NCI-H446 treated with DMSO at 0.1 percent for 48 hours (cell line): ENCODE measurements around the gene DPP6.

Experiments used
- DNase-seq: peaks from one replicate; lab custom pipeline; 2025; lab: John Stamatoyannopoulos, UW

The DPP6 gene

DNA sequence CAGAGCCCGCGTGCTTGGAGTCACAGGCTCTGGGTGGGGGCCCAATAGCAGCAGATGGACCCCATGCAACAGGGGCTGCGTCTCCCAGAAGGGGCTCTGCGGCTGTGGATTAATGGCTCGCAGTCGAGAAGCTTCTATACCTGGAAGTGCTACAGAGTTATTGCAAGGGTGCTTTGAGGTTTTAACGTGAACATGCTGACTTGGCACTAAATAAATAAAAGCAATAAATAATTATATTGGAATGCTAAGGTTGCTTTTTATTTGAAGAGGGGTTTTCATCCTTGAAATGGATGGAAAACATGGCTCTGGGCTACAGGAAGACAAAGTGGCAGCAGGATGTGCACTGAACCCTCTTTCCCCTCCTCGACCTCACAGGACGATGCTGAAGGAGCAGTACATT lies 828.3 kb downstream of the DPP6 start:
- DNase-seq: no peak

DNA sequence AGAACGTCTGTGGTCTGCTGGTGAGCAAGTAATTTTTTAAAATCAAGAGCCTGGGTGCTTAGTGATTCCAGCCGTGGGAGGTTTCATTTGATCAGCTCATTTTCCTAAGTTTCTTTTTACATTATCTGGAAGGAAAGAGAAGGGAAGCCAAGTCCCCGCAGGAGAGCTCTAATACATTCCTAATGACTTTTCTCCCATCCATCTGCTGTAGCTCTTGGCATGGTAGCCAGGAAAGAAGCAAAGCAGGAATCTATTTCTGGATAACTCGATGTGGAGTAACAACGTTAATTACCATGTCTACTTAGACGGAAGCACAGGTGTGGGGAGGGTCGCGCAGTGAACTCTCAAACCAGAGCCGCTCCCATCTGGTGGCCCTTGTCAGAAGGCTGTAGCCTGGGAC lies 828.8 kb downstream of the DPP6 start:
- DNase-seq: no peak

DNA sequence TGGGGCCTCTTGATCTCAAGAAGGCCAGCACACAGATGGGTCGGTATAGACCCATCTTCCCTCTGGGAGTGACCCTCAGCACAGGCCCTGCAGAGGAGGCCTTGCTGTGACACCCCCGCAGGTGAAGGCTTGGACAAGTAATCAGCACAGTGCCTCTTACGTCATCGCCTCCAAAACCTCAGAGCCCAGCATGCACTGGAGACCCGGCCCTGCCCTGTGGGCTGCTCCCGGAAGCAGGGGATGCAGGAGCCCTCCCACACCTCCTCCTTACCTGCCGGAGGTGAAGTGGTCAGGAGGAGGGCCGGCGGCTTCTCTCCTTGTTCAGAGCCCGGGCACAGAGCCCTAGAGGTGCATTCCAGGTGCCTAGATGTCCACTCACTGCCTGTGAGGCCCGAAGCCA lies 829.3 kb downstream of the DPP6 start:
- DNase-seq: no peak

GRCh38 chr7:154882931-154883474 lies 830.8 kb downstream of the DPP6 start:
- no peak for DNase-seq

GRCh38 chr7:154884348-154884920 lies 832.2 kb downstream of the DPP6 start:
- no peak for DNase-seq

DNA sequence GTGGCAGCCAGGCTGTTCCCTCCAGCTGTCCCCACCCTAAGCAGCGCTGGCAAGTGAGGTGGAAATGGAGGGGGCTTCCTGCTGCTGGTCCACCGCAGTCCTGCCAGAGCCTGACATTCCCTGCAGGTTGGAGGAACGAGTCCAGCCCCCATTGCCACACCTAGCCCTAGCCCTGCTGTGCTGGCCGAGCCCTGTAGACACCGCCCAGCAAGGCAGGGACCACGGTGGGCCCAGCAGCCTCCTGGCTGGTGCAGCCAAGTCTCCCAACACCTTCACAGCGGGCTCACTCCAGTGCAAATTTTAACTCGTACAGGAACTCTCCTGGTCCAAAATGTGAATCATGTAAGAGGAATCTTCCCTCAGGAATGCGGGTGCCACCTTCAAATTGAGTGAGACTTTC lies 834.4 kb downstream of the DPP6 start:
- DNase-seq: no peak

DNA sequence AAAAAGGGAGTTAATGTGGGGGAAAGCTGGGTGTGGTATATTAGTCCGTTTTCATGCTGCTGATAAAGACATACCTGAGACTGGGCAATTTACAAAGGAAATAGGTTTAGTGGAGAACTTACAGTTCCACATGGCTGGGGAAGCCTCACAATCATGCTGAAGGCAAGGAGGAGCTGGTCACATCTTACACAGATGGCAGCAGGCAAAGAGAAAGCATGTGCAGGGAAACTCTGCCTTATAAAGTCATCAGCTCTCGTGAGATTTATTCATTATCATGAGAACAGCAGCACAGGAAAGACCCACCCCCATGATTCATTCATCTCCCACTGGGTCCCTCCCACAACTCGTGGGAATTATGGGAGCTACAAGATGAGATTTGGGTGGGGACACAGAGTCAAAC lies 836.5 kb downstream of the DPP6 start:
- no peak for DNase-seq

DNA sequence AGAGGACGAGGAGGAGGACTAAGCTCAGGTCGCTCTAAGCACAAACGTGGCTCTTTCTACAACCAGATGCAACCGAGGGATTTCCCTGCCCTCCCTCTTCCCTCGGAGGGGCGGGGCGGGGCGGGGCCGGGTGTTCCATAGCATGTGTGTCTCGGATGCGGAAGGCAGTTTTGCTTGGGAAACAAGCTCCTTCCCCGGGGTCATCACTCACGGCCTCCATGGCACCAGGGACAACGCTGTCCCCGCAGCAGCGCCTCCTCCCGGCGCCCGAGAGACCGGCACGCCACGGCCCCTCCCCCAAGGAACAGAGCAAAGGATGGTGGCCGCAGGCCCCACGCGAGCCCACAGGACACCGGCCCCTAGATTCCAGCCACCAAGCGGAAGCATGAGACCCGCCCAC lies 840.3 kb downstream of the DPP6 start:
- DNase-seq: no peak

DNA sequence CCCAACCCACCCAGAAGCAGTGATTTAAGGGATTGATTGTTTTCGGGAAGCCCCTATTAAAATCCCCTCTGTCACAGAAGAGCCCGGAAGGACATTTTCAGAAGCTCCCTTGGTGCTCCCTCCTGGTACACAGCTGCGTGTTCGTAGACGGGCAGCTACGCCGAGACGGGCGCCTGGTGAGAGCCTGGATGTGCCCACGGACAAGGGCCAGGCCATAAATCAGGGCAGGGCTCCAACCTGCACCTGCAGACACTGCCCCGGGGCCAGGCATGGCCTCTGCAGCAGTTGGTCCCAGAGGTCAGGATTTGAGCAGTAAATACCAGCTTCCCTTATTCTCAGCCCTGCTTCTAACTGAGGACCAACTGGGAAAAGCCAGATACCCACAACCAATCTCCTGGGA lies 843.9 kb downstream of the DPP6 start:
- DNase-seq: no peak

GRCh38 chr7:154898973-154899855 lies 847.0 kb downstream of the DPP6 start:
- DNase-seq: no peak

GRCh38 chr7:154899862-154900261 lies 847.7 kb downstream of the DPP6 start:
- no peak for DNase-seq

DNA sequence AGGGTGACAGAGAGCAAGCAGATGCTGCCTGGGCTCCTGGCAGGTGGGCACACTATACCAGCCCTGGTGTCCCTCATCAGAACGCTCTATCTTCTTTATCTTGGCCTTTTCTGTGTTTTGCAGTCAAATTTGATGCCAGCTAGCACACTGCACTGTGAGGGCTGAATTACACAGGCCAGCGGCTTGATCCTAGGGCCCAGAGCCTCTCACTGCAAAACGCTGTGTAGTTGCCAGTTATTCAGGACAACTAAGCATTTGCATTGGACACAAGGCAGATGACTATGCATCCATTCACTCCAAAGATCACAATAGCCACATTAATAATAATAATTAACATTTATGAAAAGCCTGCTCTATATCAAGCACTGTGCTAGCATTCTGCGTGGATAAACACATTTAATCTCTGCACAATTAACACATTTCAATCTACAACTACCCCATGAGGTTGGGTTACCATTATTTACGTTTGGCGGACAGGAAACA lies 850.4 kb downstream of the DPP6 start:
- DNase-seq: no peak

DNA sequence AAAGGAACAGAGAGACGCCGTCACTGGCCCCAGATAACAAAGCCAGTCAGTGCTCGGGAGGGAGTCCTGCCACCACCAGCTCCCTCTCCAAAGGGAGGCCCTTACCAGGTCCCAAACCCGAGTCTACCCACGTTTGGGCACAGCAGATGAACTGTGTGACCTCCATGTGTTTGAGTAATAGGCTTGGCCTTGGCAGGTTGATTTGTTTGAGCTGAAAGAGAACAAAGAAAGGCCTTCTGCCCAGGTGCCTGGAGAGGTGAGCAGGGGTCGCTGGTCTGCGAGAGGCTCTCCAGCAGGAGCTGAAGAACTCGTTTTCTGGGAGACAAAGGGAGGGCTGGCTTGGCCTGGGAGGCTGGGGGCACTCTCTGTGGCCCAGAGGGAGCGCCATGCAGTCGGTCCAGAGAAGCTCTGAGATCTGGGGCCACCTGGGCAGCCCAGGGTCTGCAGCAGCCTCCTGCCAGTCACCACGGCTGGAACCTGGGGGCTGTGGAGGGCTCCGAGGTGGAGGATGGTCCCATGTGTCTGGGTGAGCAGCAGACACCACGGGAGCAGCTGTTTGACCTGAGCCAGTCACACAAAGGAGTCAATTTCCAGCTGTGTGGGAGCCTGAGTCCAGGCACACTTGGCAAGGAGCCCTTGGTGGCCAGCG lies 851.0 kb downstream of the DPP6 start:
- no peak for DNase-seq

GRCh38 chr7:154905146-154905545 lies 852.9 kb downstream of the DPP6 start:
- no peak for DNase-seq

- DNase-seq: no peak
Measured at GRCh38 chr7:154905615-154906014, 853.4 kb downstream of the DPP6 start.

- no peak for DNase-seq
Measured at GRCh38 chr7:154906201-154906600, 854.0 kb downstream of the DPP6 start.

DNA sequence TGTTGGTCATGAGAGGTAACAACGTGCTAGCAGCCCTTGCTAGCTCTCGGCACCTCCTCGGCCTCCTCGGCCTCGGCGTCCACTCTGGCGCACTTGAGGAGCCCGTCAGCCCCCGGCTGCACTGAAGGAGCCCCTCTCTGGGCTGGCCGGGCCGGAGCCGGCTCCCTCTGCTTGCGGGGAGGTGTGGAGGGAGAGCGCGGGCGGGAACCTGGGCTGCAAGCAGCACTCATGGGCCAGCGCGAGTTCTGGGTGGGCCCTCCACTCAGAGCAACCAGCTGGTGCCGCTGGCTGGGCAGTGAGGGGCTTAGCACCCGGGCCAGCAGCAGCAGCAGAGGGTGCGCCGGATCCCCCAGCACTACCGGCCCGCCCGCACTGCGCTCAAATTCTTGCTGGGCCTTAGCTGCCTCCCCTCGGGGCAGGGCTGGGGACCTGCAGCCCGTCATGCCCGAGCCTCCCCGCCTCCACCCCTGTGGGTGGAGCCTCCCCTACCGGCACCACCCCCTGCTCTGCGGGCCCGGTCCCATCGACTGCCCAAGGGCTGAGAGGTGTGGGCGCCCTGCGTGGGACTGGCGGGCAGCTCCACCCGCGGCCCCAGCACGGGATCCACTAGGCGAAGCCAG lies 854.6 kb downstream of the DPP6 start:
- DNase-seq: no peak

- no peak for DNase-seq
Measured at GRCh38 chr7:154907651-154908620, 855.7 kb downstream of the DPP6 start.

- no peak for DNase-seq
Measured at GRCh38 chr7:154909241-154910105, 857.3 kb downstream of the DPP6 start.

DNA sequence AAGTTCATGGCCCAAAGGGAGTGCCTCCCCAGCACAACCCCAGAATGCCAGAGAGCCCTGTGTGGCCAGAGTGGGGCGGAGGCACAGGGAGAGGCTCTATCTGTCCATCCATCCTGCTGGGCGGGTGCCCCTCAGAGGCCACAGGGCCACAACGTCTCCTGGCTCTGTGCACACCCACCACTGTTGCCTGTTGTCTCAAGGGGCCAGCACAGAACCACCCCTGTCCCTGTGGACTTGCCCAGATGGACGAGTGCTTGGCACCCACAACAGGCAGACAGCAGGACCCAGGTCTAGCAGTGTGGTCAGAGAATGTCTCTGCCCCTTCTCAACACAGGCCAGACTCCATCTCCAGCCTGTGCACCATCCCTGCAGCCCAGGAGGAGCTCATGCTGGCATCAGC lies 857.9 kb downstream of the DPP6 start:
- DNase-seq: no peak
